ENCODE data around the gene PAPOLB. TPM values are rescaled to one million over a fixed set of nuclear protein-coding genes. Genes with fewer than 3 reads are reported as not detected.

Gene PAPOLB
- polyA plus RNA-seq, 2 of the 4 experiments (the other 2 are of a cell fraction): not detected

DNA sequence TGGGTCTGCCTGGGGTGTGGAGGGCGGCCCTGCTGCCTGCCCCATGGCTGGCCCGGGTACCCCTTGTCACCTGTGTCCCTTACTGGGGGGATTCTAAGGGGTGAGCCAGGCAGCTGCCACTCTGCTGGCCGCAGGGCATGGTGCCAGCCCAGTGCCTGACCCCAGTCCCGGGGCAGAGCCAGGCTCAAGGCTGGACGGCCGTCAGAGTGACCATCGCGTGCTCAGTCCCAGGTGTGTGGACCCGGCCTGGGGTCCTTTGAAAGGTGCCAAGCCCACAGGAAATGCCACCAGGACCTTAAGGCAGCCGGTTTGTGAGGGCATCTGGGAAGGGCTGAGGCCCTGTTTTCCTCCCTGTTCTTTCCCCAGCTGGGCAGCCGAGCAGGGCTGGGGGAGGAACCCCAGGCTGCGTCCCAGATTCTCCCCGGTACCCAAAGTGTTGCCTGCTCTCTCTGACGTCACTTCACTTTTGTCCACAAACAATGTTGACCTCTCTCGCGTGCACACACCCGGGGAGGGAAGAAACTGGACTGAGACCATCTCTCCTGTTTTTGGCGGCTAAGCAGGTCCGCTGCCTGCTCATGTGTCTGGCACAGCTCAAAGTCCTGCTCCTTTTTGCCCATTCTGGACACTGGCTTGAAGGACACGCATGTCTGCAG, 37.6 kb downstream of the PAPOLB start:
- Histone ChIP-seq H3K27ac (no peak overlapping the region), H3K4me1 (no peaks in the 10 kb centered on the region), H3K4me3 (no peak overlapping the region), H3K9me3 (no peaks in the 10 kb centered on the region), H3K4me2 (no peak overlapping the region)
- TF ChIP-seq CBX2 (IDR thresholded peaks at IDR 0.05; ENCODE audit: borderline replicate concordance, low read depth) (no peak), GATA3 (IDR thresholded peaks at IDR 0.05; ENCODE audit: borderline replicate concordance) (no peak), ATOH8 (CRISPR knock-in tag; IDR thresholded peaks at IDR 0.05; ENCODE audit: low read depth) (no peak), PHF8 (IDR thresholded peaks at IDR 0.05; ENCODE audit: borderline replicate concordance, low read depth) (no peak), MYC (IDR thresholded peaks at IDR 0.05; ENCODE audit: borderline replicate concordance, low read length) (no peak), ESRRA (IDR thresholded peaks at IDR 0.05; ENCODE audit: borderline replicate concordance, low read length) (no peak), NR3C1 (IDR thresholded peaks at IDR 0.05) (no peak), SMC3 (IDR thresholded peaks at IDR 0.05) (no peak), ZNF302 (CRISPR knock-in tag; IDR thresholded peaks at IDR 0.05) (no peak), RFX5 (IDR thresholded peaks at IDR 0.05) (no peak), POLR2A (IDR thresholded peaks at IDR 0.05; ENCODE audit: low read length) (no peak), SREBF2 (IDR thresholded peaks at IDR 0.05) (no peak), FOSB (CRISPR knock-in tag; IDR thresholded peaks at IDR 0.05) (no peak), EHF (CRISPR knock-in tag; IDR thresholded peaks at IDR 0.05) (no peak), MAFK (IDR thresholded peaks at IDR 0.05; ENCODE audit: partially characterized antibody) (no peak), HOXA7 (CRISPR knock-in tag; IDR thresholded peaks at IDR 0.05) (no peak)
- TF ChIP-seq, protein P1, sequence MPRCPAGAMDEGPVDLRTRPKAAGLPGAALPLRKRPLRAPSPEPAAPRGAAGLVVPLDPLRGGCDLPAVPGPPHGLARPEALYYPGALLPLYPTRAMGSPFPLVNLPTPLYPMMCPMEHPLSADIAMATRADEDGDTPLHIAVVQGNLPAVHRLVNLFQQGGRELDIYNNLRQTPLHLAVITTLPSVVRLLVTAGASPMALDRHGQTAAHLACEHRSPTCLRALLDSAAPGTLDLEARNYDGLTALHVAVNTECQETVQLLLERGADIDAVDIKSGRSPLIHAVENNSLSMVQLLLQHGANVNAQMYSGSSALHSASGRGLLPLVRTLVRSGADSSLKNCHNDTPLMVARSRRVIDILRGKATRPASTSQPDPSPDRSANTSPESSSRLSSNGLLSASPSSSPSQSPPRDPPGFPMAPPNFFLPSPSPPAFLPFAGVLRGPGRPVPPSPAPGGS (IDR thresholded peaks at IDR 0.05): no peak
- TF ChIP-seq, protein P2, sequence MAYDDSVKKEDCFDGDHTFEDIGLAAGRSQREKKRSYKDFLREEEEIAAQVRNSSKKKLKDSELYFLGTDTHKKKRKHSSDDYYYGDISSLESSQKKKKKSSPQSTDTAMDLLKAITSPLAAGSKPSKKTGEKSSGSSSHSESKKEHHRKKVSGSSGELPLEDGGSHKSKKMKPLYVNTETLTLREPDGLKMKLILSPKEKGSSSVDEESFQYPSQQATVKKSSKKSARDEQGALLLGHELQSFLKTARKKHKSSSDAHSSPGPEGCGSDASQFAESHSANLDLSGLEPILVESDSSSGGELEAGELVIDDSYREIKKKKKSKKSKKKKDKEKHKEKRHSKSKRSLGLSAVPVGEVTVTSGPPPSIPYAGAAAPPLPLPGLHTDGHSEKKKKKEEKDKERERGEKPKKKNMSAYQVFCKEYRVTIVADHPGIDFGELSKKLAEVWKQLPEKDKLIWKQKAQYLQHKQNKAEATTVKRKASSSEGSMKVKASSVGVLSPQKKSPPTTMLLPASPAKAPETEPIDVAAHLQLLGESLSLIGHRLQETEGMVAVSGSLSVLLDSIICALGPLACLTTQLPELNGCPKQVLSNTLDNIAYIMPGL (CRISPR knock-in tag; IDR thresholded peaks at IDR 0.05; ENCODE audit: borderline replicate concordance): no peak
- no peak; a peak in 1 of 6 replicates for ATAC-seq
- POLR2A ChIA-PET: no interaction called here
- 69% methylated on average over 16 of the region's 20 CpGs for WGBS (ENCODE audit: missing lambda C conversion rate)
- no peak for DNase-seq (ENCODE audit: low read depth in 1 of 2, low spot score in 1 of 2)
- CTCF ChIA-PET: interaction anchor here (1.0 to 2.0 kb wide), 3 partner anchors 8 to 26 kb away, joined by 3 to 4 read pairs (median 3); no protein-coding TSS in a partner anchor
- no peak for FAIRE-seq

GRCh38 chr7:4823441-4824119, 38.2 kb downstream of the PAPOLB start:
- no peak overlapping the region for H3K4me2 ChIP-seq
- WGBS (ENCODE audit: missing lambda C conversion rate): 62% methylated on average over 10 of the region's 14 CpGs
- CTCF ChIA-PET: interaction anchor here (1.2 to 2.0 kb wide), 3 partner anchors 23 to 351 kb away, joined by 3 to 6 read pairs (median 3); no protein-coding TSS in a partner anchor
- H3K4me1 ChIP-seq: no peaks in the 10 kb centered on the region
- FAIRE-seq (no peak), DNase-seq (ENCODE audit: low read depth in 1 of 2, low spot score in 1 of 2) (no peak), ATAC-seq (no peak; a peak in 1 of 6 replicates)
- H3K27ac ChIP-seq: no peak overlapping the region
- H3K9me3 ChIP-seq: no peaks in the 10 kb centered on the region
- no peak overlapping the region for H3K4me3 ChIP-seq
- POLR2A ChIA-PET: no interaction called here
- TF ChIP-seq PHF8 (IDR thresholded peaks at IDR 0.05; ENCODE audit: borderline replicate concordance, low read depth) (no peak), GATA3 (IDR thresholded peaks at IDR 0.05; ENCODE audit: borderline replicate concordance) (no peak), CBX2 (IDR thresholded peaks at IDR 0.05; ENCODE audit: borderline replicate concordance, low read depth) (no peak), HEYL (CRISPR knock-in tag; IDR thresholded peaks at IDR 0.05) (no peak), E2F6 (IDR thresholded peaks at IDR 0.05; ENCODE audit: borderline replicate concordance, low read depth) (no peak), RARB (CRISPR knock-in tag; IDR thresholded peaks at IDR 0.05) (no peak), RAD21 (conservative IDR thresholded peaks at IDR 0.05 in 1 of 2, IDR thresholded peaks at IDR 0.05 in 1 of 2) (no peak), MAFK (IDR thresholded peaks at IDR 0.05; ENCODE audit: partially characterized antibody) (no peak), PBX3 (IDR thresholded peaks at IDR 0.05) (no peak), RNF2 (IDR thresholded peaks at IDR 0.05; ENCODE audit: borderline replicate concordance, low read depth) (no peak), SREBF2 (IDR thresholded peaks at IDR 0.05) (no peak), TFCP2L1 (CRISPR knock-in tag; IDR thresholded peaks at IDR 0.05) (no peak), BHLHE40 (IDR thresholded peaks at IDR 0.05; ENCODE audit: low read depth, low read length) (no peak), POLR2AphosphoS2 (conservative IDR thresholded peaks at IDR 0.05; ENCODE audit: low read length) (no peak), HOXA7 (CRISPR knock-in tag; IDR thresholded peaks at IDR 0.05) (no peak)
- TF ChIP-seq, protein P3, sequence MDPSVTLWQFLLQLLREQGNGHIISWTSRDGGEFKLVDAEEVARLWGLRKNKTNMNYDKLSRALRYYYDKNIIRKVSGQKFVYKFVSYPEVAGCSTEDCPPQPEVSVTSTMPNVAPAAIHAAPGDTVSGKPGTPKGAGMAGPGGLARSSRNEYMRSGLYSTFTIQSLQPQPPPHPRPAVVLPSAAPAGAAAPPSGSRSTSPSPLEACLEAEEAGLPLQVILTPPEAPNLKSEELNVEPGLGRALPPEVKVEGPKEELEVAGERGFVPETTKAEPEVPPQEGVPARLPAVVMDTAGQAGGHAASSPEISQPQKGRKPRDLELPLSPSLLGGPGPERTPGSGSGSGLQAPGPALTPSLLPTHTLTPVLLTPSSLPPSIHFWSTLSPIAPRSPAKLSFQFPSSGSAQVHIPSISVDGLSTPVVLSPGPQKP (IDR thresholded peaks at IDR 0.05; ENCODE audit: low read depth, low read length): no peak

Data from A549 (cell line).